Stimulated activated CD8-positive, alpha-beta memory T cell treated with anti-CD3 and anti-CD28 coated beads, Interleukin-12 subunit alpha, Interleukin-12 subunit beta, amount 100 ng/mL, for 4 hours (primary cell): ENCODE results near the gene DHRS1.

Experiments
- DNase-seq: peaks from one replicate; pipeline ENCODE4 v3.0.0-alpha.2; 2020; ENCODE audit warnings: low read depth

DHRS1 gene

GRCh38 chr14:24299255-24300191 lies at the start of gene DHRS1, which contains the start of gene NOP9:
TSS of gene DHRS1 (minus strand) at chr14:24299780. CDS start at chr14:24299106, 674 bp downstream.
TSS of gene NOP9 (plus strand) at chr14:24299850. CDS start at chr14:24299955, 105 bp downstream.
- DNase-seq: peak; percentile 88

DNA sequence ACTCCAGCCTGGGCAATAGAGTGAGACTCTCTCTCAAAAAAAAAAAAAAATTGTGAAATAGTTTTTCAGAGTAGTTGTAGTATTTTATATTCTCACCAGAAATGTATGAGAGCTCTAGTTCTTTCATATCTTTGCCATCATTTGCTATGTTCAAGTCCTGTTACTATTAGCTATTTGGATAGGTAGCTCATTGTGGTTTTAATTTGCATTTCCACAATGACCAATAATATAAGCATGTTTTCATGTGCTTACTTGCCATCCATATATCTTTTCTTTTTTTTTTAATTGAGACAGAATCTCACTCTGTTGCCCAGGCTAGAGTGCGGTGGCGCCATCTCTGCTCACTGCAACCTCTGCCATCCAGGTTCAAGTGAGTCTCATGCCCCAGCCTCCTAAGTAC lies 48.6 kb upstream of the DHRS1 start:
- DNase-seq: no peak

- no peak for DNase-seq
Observed at GRCh38 chr14:24347134-24347533, 47.6 kb upstream of the DHRS1 start.

DNA sequence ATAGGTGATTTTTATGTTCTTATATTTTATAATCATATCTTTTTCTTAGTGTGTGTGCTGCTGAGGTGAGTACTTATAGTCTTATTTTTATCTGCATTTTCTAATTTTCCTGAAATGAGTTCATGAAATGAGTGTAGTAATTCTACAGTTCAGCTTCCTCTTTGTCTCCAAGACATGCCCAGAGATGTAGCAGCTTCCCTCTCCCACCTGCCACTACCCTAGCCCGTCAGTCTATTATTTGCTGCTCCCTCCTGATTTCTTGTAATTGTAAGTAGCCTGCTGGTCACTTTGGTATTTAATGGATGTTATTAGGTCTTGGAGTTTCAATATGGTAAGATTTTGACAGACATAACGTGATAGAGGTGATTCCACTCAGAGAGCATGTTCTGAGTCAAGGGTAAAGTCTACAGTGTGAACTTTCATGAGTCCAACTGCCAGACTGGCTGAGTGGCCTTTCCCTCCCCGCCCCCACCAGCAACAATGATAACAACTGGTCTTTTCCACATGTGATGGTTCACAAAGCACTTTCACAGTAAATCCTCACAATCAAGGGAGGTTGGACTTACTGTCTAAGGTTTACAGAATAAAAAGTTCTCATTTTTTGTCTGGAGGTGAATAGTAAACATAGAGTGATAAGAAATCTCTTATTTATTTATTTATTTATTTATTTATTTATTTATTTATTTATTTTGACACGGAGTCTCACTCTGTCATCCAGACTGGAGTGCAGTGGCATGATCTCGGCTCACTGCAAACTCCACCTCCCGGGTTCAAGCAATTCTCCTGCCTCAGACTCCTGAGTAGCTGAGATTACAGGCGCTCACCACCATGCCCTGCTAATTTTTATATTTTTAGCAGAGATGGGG lies 44.4 kb upstream of the DHRS1 start:
- DNase-seq: no peak

DNA sequence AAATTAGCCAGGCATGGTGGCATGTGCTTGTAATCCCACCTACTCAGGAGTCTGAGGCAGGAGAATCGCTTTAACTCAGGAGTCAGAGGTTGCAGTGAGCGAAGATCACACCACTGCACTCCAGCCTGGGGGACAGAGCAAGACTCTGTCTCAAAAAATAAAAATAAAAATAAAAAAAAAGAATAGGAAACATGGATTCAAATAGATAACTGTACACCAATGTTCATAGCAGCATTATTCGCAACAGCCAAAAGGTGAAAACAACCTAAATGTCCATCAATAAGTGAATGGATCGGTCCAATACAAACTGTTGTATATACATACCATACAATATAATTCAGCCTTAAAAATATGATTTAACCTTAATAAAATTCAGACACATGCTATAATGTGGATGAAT lies 43.3 kb upstream of the DHRS1 start:
- DNase-seq: no peak

GRCh38 chr14:24340606-24341005 lies 41.0 kb upstream of the DHRS1 start:
- DNase-seq: no peak

DNA sequence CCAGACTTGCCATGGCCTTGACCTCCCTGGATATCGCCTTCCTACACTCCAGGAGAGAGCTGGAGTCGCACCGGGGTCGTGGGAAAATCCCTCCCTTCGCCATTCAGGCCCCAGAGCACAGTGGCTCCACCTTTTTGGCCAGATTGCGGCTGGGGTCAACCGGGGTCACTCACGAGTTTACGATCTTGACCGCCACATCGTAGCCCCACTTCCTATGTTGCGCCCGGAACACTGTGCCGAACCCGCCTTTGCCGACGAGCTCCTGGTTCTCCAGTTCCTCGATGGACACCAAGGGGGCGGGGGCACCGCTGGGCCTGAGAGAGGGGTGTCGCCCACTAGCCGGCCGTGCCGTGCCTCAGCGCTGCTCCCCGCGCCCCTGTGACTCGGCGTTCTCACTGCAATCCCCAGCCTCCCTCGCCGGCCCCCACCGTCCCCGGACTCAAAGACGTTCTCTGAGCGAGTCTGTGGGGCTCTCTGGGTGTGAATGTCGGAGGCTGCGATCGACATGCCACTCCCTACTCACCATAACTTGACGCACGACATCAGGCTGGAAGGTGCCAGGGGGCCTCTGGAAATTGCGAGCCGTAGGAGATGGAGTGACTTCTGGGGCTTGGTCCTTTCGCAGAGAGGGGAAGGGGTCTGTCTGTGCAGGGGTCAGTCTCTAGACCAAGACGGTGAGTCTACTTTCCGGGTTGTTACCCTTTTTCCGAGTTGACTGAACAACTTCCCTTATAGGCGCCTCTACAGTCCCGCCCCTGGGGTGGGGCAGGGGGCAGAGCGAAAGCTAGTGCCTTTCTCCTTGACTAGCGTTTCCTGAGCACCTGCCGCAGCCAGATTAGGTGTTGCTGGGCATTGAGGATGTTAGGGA lies 39.9 kb upstream of the DHRS1 start, which contains the start of gene RIPK3:
Gene RIPK3, minus strand, starts transcription at position 708 of the 868 bp plus-strand sequence. Its CDS starts 165 bp downstream, at position 543.
- DNase-seq: peak; percentile 52

DNA sequence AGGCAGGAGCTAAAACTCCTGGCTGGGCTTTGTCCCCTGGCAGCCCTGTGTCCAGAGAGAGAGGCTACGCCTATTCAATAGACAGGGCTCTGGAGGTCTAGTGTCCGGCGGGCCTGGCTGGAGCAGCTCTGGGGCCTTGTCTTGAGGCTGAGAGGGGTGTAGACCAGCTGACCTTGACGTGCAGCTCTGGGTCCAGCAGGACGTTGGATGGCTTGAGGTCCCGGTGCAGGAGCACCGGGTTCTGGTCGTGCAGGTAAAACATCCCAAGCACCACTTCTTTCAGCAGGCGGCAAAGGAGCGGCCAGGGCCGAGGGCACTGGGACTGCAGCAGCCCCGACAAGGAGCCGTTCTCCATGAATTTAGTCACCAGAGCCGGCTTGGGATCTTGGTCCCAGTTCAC lies 39.3 kb upstream of the DHRS1 start:
- DNase-seq: no peak

DNA sequence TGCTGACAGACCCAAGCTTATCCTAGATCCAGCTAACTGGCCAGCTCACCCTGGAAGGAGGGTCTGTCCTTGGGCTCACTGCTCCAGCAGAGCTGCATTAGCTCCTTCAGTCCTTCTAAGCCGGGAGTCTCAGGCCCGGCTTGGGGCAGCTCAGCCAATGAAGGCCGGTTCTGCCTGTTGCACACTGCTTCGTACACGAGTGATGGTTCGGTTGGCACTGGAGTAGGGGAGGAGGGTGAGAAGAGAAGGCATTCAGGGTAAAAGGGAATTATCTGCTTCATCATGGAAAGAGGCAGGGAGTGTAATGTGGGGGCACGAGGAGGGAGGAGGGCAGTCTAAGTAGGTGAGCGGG lies 38.2 kb upstream of the DHRS1 start:
- DNase-seq: no peak

- DNase-seq: no peak
Observed at GRCh38 chr14:24337144-24337823, 37.7 kb upstream of the DHRS1 start.

DNA sequence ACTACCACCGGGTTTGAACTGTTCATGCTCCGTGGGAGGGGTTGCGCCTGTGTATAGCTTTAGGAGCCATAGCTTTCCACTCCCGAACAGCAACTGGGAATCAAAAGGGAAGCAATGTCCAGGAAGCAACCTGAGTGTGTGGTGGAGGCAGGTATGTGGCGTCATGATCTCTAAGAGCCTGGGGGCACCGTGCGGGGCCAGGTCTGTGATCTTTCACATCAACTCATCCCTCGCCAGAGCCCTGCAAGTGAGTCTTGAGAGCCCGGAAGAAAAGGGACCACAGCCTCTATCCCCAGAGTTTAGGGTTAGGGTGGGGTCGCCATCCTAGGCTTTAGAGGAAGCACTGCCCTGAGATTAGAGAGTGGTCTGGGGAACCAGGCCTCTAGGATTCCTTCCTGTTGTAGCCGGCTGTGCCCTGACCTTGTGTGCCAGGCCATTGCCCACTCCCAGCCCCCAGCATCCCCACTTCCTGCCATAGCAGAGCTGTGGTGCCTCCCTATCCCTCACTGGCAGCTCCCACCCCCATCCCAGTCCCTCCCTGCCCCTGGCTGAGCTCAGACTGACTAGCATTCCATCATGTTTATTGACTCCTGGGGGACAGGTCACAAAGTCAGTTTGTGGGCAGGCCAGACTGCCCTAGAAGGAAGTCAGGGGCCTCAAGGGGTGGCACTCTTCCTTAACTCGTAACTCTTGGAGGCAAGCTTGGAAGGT lies 36.0 kb upstream of the DHRS1 start:
- DNase-seq: no peak

DNA sequence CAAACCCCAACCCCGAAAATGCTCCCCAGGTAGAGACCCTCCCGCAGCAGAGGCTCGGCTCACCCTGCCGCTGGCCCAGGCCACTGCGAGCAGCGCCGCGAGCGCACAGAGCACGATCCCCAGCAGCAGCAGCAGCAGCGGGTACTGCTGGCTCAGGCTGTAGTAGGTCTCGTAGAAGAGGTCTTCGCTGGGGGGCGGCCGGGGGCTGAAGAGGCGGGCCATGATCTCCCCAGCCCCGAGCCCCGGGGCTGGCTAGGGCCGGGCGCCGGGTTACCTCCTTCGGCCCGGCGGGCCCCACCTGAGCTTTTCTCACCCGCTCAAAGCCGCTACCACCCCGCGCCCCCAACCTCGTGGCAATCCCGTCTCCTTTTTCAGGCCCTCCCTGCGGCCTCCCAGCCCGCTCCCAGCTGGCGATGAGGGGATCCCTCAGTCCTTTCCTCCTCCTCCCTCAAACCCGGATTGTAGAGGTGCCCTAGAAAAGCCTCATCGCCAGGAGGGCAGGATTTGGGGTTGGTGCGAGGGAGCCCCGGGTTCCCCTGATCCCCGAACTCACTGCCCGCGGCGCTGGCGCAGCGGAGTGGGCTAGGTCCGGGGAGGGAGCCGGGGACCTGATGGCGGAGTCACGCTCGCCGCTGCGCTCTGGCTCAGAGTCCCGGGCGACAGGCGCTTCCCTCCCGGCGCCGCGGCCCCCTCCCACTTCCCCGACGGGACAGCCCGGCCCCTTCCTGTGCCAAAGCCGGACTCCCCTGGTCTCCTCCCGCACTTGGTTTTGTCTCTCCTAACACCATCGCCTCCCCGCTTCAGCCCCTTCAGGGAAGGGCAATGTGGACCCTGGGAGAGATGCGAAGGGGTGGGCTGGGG lies 35.1 kb upstream of the DHRS1 start, which contains the start of gene ADCY4:
Gene ADCY4, minus strand, starts transcription at position 641 of the 861 bp plus-strand sequence. Its CDS starts 419 bp downstream, at position 222.
- no peak for DNase-seq

DNA sequence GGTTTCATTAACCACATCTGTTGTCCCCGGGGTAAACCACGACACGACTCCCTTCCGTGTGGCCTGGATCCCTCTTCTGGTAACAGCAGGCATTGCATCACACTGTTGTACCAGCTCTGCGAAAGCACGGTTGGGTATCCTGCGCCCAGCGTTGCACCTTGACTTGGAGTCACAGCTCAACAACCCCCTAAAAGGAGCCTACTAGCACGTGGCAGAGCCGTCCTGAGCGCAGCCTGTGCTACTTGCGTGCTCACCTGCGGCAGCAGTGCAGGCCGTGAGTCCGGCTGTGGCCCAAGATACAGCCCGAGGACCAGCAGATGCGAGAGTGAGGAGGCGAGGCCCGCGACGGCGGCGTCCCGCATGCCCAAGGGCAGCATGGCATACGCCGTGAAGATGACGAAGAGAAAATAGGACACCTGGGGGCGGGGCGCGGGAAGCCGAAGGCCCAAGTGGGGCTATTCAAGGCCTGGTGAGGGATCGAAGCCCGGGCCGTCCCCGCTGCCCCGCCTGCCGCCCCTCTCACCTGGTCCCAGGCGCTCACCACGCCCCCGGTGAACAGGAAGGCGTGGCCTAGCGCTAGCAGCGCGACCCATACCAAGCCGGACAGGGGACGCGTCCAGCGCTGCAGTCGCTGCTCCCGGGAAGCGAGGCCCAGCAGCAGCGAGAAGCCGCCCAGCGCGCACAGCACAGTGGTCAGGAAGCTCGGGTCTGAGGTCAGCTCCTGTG lies 32.9 kb upstream of the DHRS1 start:
- DNase-seq: peak; percentile 63

DNA sequence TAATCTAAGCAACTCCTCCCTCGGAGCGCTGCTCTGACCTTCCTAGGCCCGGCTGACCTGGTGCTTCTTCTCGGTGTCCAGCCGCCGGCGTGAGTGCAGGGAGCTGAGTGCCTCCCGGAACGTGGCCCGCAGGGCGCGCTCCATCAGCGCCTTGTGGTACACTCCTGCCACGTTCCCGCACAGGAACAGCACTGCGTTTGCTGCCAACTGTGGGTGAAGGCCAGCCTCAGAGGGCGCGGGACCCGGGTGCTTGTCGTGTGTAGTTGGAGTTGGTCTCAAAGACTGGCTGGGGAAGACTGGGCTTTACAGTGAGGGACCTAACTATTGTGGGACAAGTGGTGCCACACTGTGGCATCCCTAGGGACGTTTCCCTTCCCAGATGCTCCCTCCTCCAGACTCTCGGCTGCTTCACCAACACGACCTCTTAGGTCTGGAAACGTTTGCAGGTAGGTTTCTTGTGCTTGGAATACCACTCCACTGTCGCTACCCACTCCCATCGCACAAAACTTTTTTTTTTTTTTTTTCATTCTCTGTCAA lies 32.2 kb upstream of the DHRS1 start:
- no peak for DNase-seq

DNA sequence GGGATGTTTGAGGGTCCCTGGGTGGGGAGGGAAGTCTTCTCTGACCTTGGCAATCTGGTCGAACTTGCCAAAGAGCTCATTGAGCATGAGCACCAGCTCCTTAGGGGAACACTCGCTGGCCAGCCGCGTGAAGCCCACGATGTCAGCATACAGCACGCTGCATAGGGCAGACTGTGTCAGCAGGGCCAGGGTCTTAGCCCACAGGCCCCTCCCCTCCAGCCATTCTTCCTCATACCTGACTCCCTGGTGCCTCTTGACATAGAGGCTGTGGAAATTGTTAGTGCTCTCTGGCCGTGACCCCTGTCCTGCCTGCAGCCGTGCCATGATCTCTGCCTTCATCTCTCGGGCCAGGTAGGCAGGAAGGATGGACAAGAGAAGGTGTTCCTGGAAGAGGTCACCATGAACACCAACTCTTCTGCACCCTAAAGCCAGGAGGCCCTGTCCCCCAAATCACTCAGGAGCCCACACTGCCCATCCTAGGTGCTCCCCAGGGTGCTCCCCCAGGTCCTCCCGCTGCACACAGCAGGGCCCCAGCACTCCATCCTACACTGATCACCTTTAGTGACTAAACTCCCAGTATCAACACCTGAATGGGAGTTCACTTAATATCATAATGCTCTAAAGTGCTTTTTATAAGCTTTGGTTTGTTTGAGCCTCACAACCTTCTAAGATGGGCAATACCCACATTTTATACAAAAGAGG lies 31.5 kb upstream of the DHRS1 start:
- DNase-seq: no peak

DNA sequence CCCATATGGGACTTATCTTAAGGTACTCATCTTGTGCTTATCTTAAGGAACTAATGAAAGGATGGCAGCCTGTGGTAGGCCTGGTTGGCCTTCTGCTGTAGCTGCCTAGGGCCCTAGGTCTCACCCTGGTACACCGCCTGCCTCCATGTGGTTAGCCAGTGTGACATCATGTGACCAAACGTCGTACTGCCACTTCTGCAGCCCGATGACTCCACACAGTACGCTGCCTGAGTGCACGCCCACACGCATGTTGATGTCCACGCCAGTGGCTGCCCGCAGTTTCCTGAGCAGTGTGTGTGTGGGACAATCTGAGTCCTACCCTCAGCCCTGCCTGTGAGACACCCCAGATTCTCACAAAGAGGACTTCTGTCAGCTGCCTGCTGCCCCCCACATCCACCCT lies 30.2 kb upstream of the DHRS1 start:
- DNase-seq: peak; percentile 62

- DNase-seq: no peak
Observed at GRCh38 chr14:24329073-24329663, 29.6 kb upstream of the DHRS1 start.
